HEK293T (cell line): Measurements from ENCODE around the gene L3MBTL4.

Source experiments
- CTCF ChIA-PET: fragments of 350-600 bp; formaldehyde crosslinking; extraction: SDS; loops from one replicate; lab custom pipeline; 2021; ENCODE audit warnings: antibody characterized with exemption, inconsistent platforms; lab: Yijun Ruan, JAX
- POLR2A ChIA-PET: fragments of 350-600 bp; formaldehyde crosslinking; extraction: SDS; loops from one replicate; lab custom pipeline; 2020; ENCODE audit warnings: antibody characterized with exemption, inconsistent platforms; lab: Yijun Ruan, JAX
- DNase-seq: peaks from one replicate; pipeline ENCODE4 v3.0.0; 2012; ENCODE audit warnings: mixed read lengths; ENCODE audit errors: extremely low spot score
- ARNT ChIP-seq: fragments of 450-650 bp; IDR thresholded peaks from 2 replicates; pipeline ENCODE4 v1.6.1; 2017; ENCODE audit warnings: mild to moderate bottlenecking
- BHLHE40 ChIP-seq: fragments of 450-650 bp; IDR thresholded peaks from 2 replicates; pipeline ENCODE4 v1.6.1; 2016; ENCODE audit warnings: mild to moderate bottlenecking, moderate library complexity, borderline replicate concordance
- CTBP1 ChIP-seq: fragments of 450-650 bp; IDR thresholded peaks from 2 replicates; pipeline ENCODE4 v1.6.1; 2016; ENCODE audit warnings: borderline replicate concordance
- ELF4 ChIP-seq: fragments of 450-650 bp; IDR thresholded peaks from 2 replicates; pipeline ENCODE4 v1.6.1; 2017; ENCODE audit warnings: antibody characterized with exemption
- FOXA1 ChIP-seq: fragments of 450-650 bp; IDR thresholded peaks from 2 replicates; pipeline ENCODE4 v1.6.1; 2016; ENCODE audit warnings: mild to moderate bottlenecking
- FOXK2 ChIP-seq: fragments of 450-650 bp; IDR thresholded peaks from 2 replicates; pipeline ENCODE4 v1.6.1; 2016; ENCODE audit warnings: mild to moderate bottlenecking
- FOXM1 ChIP-seq: fragments of 450-650 bp; IDR thresholded peaks from 2 replicates; pipeline ENCODE4 v1.6.1; 2017; ENCODE audit warnings: mild to moderate bottlenecking, borderline replicate concordance
- HDGF ChIP-seq: fragments of 450-650 bp; IDR thresholded peaks from 2 replicates; pipeline ENCODE4 v1.6.1; 2017; ENCODE audit warnings: antibody characterized with exemption, borderline replicate concordance
- L3MBTL2 ChIP-seq: fragments of 450-650 bp; conservative IDR thresholded peaks from 2 replicates; pipeline ENCODE4 v1.6.1; 2016; ENCODE audit warnings: mild to moderate bottlenecking
- LEF1 ChIP-seq: fragments of 450-650 bp; IDR thresholded peaks from 2 replicates; pipeline ENCODE4 v1.6.1; 2017; ENCODE audit warnings: mild to moderate bottlenecking, borderline replicate concordance
- NFRKB ChIP-seq: fragments of 450-650 bp; IDR thresholded peaks from 2 replicates; pipeline ENCODE4 v1.6.1; 2016; ENCODE audit warnings: mild to moderate bottlenecking, moderate library complexity
- PKNOX1 ChIP-seq: fragments of 450-650 bp; IDR thresholded peaks from 2 replicates; pipeline ENCODE4 v1.6.1; 2016
- SP1 ChIP-seq: fragments of 450-650 bp; IDR thresholded peaks from 2 replicates; pipeline ENCODE4 v1.6.1; 2017
- SUZ12 ChIP-seq: fragments of 450-650 bp; IDR thresholded peaks from 2 replicates; pipeline ENCODE4 v1.6.1; 2016; ENCODE audit warnings: mild to moderate bottlenecking
- TARDBP ChIP-seq: fragments of 450-650 bp; IDR thresholded peaks from 2 replicates; pipeline ENCODE4 v1.6.1; 2016
- ZNF384 ChIP-seq: fragments of 450-650 bp; IDR thresholded peaks from 2 replicates; pipeline ENCODE4 v1.6.1; 2016

The L3MBTL4 gene

GRCh38 chr18:5948781-5949180, 465.9 kb downstream of the L3MBTL4 start:
- POLR2A ChIA-PET: no interaction called here
- DNase-seq: no peak
- CTCF ChIA-PET: no interaction called here
- TF ChIP-seq FOXM1 (no peak), ARNT (no peak), SUZ12 (no peak), BHLHE40 (no peak), ELF4 (no peak), FOXK2 (no peak), FOXA1 (no peak), LEF1 (no peak), SP1 (no peak), L3MBTL2 (no peak), TARDBP (no peak), NFRKB (no peak), PKNOX1 (no peak)

GRCh38 chr18:5948237-5948636, 466.5 kb downstream of the L3MBTL4 start:
- CTCF ChIA-PET: no interaction called here
- POLR2A ChIA-PET: no interaction called here

DNA sequence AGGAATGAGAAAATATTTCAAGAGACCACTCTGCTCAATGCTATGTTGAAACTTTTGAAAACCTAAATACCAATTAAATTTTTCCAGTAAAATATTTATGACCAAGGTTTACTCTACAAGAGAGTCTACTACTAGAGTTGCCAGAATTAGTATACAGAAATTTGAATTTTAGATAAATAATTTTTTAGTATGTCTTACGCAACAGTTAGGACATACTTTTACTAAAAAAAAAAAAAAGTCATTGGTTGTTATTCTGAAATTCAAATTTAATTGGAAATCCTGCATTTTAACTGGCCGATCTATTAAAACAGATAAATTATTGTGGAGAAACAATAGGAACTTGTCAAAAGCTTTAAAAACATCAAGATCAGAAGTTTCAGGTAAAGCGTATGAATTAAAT, 470.3 kb downstream of the L3MBTL4 start:
- DNase-seq: no peak
- TF ChIP-seq PKNOX1: no peak
- TF ChIP-seq ARNT: no peak
- no peak for TF ChIP-seq LEF1
- no peak for TF ChIP-seq L3MBTL2
- TF ChIP-seq BHLHE40: no peak
- no peak for TF ChIP-seq SUZ12
- no peak for TF ChIP-seq FOXM1
- TF ChIP-seq FOXA1: no peak
- no peak for TF ChIP-seq SP1
- no peak for TF ChIP-seq TARDBP
- TF ChIP-seq CTBP1: no peak
- TF ChIP-seq HDGF: no peak
- no peak for TF ChIP-seq NFRKB
- no peak for TF ChIP-seq FOXK2
- no peak for TF ChIP-seq ZNF384
- TF ChIP-seq ELF4: no peak
- CTCF ChIA-PET: no interaction called here
- POLR2A ChIA-PET: no interaction called here

More at GRCh38 chr18:5948237-5948636, 466.5 kb downstream of the L3MBTL4 start:
- DNase-seq: no peak
- TF ChIP-seq ELF4: no peak
- no peak for TF ChIP-seq FOXM1
- TF ChIP-seq HDGF: no peak
- TF ChIP-seq L3MBTL2: no peak

DNA sequence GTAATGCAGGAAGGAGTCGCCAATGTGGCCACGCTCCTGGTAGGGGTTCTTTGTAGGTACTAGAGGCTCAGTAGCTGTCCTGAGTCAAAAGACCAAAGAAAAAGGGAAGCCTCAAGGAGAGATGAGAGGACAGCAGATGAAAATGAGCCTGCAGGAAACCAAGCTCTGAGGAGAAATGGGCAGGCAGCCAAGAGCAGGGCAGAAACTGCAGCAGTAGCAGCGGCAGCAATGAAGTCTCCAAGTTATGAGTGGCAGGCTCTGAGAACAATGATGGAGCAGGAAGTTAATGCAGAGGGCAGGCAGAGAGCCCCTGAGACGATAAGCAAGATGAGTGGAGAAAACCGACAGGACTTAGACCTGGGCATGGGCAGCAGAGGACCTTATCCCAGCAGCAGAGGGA, 471.2 kb downstream of the L3MBTL4 start:
- ChIA-PET POLR2A (no interaction called here), CTCF (no interaction called here)
- no peak for TF ChIP-seq ZNF384
- no peak for TF ChIP-seq ELF4
- TF ChIP-seq FOXM1: no peak
- no peak for TF ChIP-seq ARNT
- no peak for TF ChIP-seq SP1
- no peak for TF ChIP-seq BHLHE40
- no peak for TF ChIP-seq FOXA1
- no peak for TF ChIP-seq L3MBTL2
- no peak for TF ChIP-seq NFRKB
- DNase-seq: no peak

DNA sequence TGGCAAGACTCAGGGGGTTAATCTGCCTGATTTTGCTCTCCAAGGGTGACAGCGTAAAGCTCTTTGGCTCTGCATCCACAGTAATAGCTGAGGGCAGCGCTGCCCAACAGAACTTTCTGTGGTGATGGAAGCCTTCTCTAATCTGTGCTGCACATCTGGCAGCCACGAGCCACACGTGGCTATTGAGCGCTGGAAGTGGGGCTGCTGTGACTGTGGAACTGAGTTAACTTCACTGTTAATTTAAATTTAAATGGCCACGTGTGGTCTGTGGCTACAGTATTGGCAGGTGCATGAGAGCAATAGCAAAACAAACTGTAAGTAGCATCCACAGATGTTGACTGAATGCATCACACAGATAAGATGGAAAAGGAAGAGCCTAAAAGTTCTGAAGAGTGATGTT, 472.1 kb downstream of the L3MBTL4 start:
- ChIA-PET CTCF (no interaction called here), POLR2A (no interaction called here)
- no peak for DNase-seq
- TF ChIP-seq PKNOX1 (no peak), FOXK2 (no peak), L3MBTL2 (no peak), ARNT (no peak), FOXM1 (no peak), TARDBP (no peak), FOXA1 (no peak), SP1 (no peak), BHLHE40 (no peak), SUZ12 (no peak)

- no peak for TF ChIP-seq HDGF
- TF ChIP-seq ARNT: no peak
- TF ChIP-seq LEF1: no peak
- TF ChIP-seq ELF4: no peak
- no peak for TF ChIP-seq FOXM1
- no peak for TF ChIP-seq NFRKB
- ChIA-PET POLR2A (no interaction called here), CTCF (no interaction called here)
- DNase-seq: no peak
Measured at GRCh38 chr18:5941890-5942289, 472.8 kb downstream of the L3MBTL4 start.

DNA sequence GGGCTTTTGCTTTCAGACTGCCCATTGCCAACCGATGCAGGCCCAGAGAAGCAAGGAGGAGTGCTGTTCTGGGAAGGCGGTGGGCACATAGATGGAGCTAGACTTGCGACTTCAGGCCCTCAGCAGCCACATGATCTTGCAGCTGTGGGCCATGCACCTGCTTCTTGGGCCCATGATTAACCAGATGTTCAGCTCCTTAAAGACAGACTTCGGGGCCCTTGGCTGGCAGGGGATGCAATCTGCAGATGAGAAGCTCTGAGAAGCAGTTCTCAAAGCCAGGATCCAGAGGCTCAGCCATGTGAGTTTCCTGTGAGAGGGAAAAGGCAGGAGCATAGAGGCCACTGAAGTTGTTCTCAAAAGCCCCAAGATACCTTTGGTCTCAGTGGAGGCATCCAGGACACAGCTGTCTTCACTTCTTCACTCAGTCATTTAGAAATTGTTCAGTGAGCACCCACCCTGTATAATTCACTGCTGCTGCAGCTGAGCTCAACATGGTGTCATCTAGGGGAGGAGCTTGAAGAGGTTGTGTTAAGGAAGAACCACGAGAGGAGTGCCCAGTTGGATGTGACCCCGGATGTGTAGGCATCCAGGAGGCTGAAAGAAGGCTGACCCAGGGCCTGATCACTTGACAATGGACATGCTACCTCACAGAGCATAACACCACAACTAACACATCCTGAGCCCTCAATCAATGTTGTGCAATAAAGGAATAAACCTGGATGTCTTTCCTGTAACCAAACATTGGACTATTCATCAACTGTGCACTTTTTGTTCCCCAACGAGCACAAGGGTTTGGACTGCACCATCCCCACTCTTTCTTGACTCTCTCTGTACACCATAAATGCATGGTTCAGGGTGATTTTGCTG, 474.7 kb downstream of the L3MBTL4 start:
- POLR2A ChIA-PET: no interaction called here

More for the DNA sequence above, 474.7 kb downstream of the L3MBTL4 start:
- CTCF ChIA-PET: no interaction called here
- TF ChIP-seq CTBP1 (no peak), PKNOX1 (no peak), LEF1 (no peak), SUZ12 (no peak)
- DNase-seq: no peak
